Dendritic cell treated with granulocyte-macrophage colony-stimulating factor and Interleukin-4, amounts not matched to agents 40 ng/mL and 50 ng/mL, for 4 days (primary cell): ENCODE results near the gene POFUT1.
"Not testable (repeated sequence)": the region's sequence is repeated elsewhere in the genome, so short reads cannot be mapped to it uniquely, and the experiment has no call there.

Experiments
- H3K27ac Mint-ChIP-seq: one replicate; pipeline ENCODE4 v1.8.0; 2022; ENCODE audit warnings: mild to moderate bottlenecking, mixed read lengths
- H3K27me3 Mint-ChIP-seq: one replicate; pipeline ENCODE4 v1.8.0; 2022; ENCODE audit warnings: mild to moderate bottlenecking, mixed read lengths
- H3K36me3 Mint-ChIP-seq: one replicate; pipeline ENCODE4 v1.8.0; 2022; ENCODE audit warnings: low read depth, mixed read lengths
- H3K4me1 Mint-ChIP-seq: one replicate; pipeline ENCODE4 v1.8.0; 2022; ENCODE audit warnings: low read depth, mixed read lengths
- H3K4me3 Mint-ChIP-seq: one replicate; pipeline ENCODE4 v1.8.0; 2022; ENCODE audit warnings: mild to moderate bottlenecking, moderate library complexity, mixed read lengths
- H3K9me3 Mint-ChIP-seq: one replicate; pipeline ENCODE4 v1.8.0; 2022; ENCODE audit warnings: mixed read lengths
- intact Hi-C: fragments of 100-400 bp; cut with micrococcal nuclease; formaldehyde crosslinking; loops from one replicate; pipeline ENCODE4 v1.15.0; 2022

Gene POFUT1

DNA sequence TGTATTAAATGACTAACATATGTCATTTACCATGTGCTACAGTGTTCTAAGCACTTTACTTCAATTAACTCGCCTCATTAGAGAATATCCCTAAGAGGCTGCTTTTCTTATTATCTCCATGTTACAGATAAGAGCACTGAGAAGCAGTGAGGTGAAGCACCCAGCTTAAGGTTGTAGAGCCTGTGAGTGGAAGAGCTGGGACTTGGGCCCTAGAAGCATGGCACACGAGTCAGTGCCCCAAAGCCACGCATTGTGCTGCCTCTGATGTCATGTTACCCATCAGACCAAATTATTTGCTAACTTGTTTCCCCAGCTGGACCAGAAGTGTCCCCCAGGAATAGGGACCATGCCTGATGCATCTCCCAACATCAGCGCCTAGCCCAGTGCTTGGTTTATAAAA is 34.1 kb downstream of the POFUT1 start:
- Mint-ChIP-seq H3K27me3 (no peaks in the 10 kb centered on the region), H3K36me3 (peaks cover 5% of the 10 kb centered on the region), H3K9me3 (no peaks in the 10 kb centered on the region), H3K4me1 (peaks cover 16% of the 10 kb centered on the region), H3K4me3 (no peak overlapping the region), H3K27ac (no peak overlapping the region)
- intact Hi-C loops: no loop called here

DNA sequence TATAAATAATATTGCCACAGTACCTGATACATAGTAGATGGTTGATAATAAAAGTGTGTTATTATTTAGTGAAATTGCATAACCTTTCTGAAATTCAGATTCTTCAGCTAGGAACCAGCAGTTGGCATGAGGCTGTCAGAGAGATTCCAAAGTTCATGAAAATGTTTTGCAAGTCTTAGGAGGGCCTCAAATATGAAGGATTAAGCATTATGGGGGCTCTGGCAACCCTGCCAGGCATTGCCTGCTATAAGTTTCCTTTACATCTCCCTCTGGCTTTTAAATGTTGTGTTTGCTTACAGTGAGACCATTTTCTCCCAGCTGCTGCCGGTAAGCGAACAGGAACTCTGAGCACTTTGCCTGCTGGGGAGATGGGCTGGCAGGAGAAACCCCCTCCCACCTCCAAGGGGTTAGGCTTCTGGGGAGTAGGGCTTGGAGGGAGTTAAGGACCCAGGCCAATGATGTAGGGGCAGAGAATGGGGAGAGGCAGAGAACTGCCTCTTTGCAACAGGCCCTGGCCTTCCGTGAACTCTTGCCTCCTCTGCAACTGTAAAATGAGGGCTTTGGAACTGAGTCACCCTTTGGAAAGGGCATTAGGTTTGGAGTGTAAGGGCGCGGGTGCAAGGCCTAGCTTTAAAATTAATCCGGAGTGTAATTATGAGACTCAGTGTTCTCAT is 36.6 kb downstream of the POFUT1 start:
- intact Hi-C loops: no loop called here
- no peak overlapping the region for H3K4me3 Mint-ChIP-seq
- H3K9me3 Mint-ChIP-seq: no peaks in the 10 kb centered on the region
- peaks cover 18% of the 10 kb centered on the region for H3K4me1 Mint-ChIP-seq
- no peak overlapping the region for H3K27ac Mint-ChIP-seq
- H3K36me3 Mint-ChIP-seq: no peaks in the 10 kb centered on the region
- H3K27me3 Mint-ChIP-seq: no peaks in the 10 kb centered on the region

DNA sequence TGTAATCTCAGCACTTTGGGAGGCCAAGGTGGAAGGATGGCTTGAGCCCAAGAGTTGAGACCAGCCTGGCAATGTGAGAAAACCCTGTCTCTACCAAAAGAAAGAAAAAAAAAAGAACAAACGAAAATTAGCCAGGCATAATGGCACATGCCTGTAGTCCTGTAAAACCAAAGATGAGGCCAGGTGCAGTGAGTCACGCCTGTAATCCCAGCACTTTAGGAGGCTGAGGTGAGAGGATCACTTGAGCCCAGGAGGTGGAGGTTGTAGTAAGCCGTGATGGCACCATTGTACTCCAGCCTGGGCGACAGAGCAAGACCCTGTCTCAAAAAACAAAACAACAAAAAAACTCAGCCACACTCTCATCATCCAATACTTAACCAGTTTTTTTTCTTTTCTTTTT is 37.3 kb downstream of the POFUT1 start:
- intact Hi-C loops: no loop called here
- Mint-ChIP-seq H3K4me3 (no peak overlapping the region), H3K27ac (no peak overlapping the region), H3K4me1 (peaks cover 15% of the 10 kb centered on the region), H3K9me3 (no peaks in the 10 kb centered on the region), H3K27me3 (no peaks in the 10 kb centered on the region), H3K36me3 (no peaks in the 10 kb centered on the region)

DNA sequence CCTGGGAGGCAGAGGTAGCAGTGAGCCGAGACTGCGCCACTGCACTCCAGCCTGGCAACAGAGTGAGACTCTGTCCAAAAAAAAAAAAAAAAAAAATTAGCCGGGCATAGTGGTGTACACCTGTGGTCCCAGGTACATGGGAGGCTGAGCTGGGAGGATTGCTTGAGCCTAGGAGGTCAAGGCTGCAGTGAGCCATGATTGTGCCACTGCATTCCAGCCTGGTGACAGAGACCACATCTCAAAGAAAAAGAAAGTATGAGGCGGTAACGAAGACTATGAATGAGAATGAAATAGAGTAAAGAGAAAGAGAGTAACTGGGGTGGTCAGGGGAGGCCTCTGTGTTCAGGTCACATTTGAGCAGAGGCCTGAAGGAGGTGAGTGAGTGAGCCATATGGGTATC is 38.5 kb downstream of the POFUT1 start:
- H3K4me3 Mint-ChIP-seq, H3K9me3 Mint-ChIP-seq, intact Hi-C loops, H3K27me3 Mint-ChIP-seq, H3K4me1 Mint-ChIP-seq, H3K27ac Mint-ChIP-seq, H3K36me3 Mint-ChIP-seq: not testable (repeated sequence)

DNA sequence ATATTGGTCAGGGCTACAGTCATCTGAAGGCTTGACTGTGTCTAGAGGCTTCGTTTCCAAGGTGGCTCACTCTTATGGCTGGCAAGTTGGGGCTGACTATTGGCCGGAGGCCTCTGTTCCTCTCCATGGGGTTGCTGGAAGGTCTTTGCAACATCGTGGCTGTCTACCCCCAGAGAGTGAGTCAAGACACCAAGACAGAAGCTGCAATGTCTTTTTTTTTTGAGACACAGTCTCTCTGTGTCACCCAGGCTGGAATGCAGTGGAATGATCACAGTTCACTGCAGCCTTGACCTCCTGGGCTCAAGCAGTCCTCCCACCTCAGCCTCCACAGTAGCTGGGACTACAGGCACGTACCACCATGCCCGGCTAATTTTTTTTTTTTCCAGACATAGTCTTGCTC is 40.4 kb downstream of the POFUT1 start:
- H3K27ac Mint-ChIP-seq: no peak overlapping the region
- no peak overlapping the region for H3K4me3 Mint-ChIP-seq
- no peaks in the 10 kb centered on the region for H3K9me3 Mint-ChIP-seq
- H3K27me3 Mint-ChIP-seq: peaks cover 2% of the 10 kb centered on the region
- H3K4me1 Mint-ChIP-seq: peaks cover 10% of the 10 kb centered on the region
- intact Hi-C loops: no loop called here
- H3K36me3 Mint-ChIP-seq: no peaks in the 10 kb centered on the region

DNA sequence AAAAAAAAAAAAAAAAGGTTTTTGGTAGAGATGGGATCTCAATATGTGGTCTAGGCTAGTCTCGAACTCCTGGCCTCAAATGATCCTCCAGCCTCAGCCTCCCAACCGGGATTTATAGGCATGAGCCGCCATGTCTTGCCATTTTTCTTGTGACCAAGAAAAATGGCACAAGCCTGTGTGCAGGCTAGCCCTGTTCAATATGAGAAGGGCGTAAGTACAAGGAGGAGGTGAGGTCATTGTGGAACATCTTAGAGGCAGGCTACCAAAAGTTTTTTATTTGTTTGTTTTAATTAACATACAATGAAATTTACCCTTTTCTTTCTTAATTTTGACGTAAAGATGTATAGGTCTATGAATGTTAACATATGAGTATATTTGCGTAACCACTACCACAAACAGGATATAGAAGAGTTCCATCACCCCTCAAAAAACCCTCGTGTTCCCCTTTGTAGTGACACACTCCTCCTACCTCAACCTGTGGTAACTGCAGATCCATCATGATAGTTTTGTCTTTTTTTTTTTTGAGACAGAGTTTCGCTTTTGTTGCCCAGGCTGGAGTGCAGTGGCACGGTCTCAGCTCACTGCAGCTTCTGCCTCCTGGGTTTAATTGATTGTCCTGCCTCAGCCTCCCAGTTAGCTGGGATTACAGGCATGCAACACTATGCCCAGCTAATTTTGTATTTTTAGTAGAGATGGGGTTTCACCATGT is 41.5 kb downstream of the POFUT1 start:
- peaks cover 2% of the 10 kb centered on the region for H3K27me3 Mint-ChIP-seq
- H3K4me1 Mint-ChIP-seq: peaks cover 10% of the 10 kb centered on the region
- H3K36me3 Mint-ChIP-seq: no peaks in the 10 kb centered on the region
- intact Hi-C loops: no loop called here
- no peak overlapping the region for H3K4me3 Mint-ChIP-seq
- no peaks in the 10 kb centered on the region for H3K9me3 Mint-ChIP-seq
- H3K27ac Mint-ChIP-seq: no peak overlapping the region

DNA sequence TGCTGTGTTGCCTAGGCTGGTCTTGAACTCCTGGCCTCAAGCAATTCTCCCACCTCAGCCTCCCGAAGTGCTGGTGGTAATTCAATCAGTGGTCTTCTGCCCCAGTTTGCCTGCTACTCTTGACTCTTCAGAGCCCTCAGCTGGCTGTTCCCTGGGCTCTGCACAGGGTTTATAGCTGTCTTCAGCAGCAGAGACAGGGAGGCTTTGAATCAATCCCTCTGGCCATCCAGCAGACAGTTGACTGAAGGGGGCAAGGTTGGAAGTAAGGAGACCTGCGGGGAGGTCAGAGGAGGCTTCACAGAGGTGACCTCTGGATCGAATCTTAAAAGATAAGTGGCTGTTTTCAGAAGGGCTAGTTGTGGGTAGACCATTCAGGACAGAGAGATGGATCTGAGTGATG is 43.8 kb downstream of the POFUT1 start:
- Mint-ChIP-seq H3K27ac (no peak overlapping the region), H3K4me3 (no peak overlapping the region), H3K27me3 (peaks cover 2% of the 10 kb centered on the region), H3K9me3 (no peaks in the 10 kb centered on the region), H3K4me1 (peaks cover 14% of the 10 kb centered on the region), H3K36me3 (no peaks in the 10 kb centered on the region)
- intact Hi-C loops: no loop called here

DNA sequence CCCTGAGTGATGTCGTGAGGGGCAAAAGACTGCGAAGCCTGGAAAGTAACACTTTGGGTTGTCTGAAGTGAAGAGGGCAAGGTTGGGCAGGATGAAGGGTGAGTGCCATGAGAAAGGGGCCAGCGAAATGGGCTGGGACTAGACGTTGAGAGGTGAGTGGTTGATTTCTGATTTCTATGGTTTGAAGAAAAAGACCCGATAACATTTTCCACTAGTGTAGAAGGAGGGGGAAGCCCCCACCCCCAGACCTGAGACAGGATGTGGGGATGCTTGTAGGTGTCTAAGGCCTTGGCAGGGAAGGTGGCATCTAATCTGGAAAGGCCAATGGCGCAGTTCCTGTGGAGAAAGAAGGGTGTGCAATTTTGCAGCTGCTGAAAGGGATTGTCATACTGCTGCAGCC is 44.5 kb downstream of the POFUT1 start:
- peaks cover 14% of the 10 kb centered on the region for H3K4me1 Mint-ChIP-seq
- peaks cover 2% of the 10 kb centered on the region for H3K27me3 Mint-ChIP-seq
- no peak overlapping the region for H3K27ac Mint-ChIP-seq
- H3K9me3 Mint-ChIP-seq: no peaks in the 10 kb centered on the region
- no peaks in the 10 kb centered on the region for H3K36me3 Mint-ChIP-seq
- no peak overlapping the region for H3K4me3 Mint-ChIP-seq
- intact Hi-C loops: no loop called here

DNA sequence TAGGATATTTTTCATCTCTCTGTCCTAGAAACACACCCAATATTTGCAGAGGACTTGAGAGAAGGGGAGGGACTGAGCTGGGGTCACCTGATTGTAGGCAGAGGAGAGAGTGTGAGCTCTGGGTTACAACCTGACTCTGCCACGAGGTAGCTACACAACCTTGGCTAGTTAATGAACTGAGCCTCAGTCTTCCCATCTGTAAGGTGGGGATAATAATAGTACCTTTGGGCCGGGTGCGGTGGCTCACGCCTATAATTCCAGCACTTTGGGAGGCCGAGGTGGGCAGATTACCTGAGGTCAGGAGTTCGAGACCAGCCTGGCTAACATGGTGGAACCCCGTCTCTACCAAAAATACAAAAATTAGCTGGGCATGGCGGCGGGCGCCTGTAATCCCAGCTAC is 53.3 kb downstream of the POFUT1 start:
- H3K9me3 Mint-ChIP-seq, H3K4me1 Mint-ChIP-seq, H3K27ac Mint-ChIP-seq, H3K4me3 Mint-ChIP-seq, intact Hi-C loops, H3K36me3 Mint-ChIP-seq, H3K27me3 Mint-ChIP-seq: not testable (repeated sequence)

DNA sequence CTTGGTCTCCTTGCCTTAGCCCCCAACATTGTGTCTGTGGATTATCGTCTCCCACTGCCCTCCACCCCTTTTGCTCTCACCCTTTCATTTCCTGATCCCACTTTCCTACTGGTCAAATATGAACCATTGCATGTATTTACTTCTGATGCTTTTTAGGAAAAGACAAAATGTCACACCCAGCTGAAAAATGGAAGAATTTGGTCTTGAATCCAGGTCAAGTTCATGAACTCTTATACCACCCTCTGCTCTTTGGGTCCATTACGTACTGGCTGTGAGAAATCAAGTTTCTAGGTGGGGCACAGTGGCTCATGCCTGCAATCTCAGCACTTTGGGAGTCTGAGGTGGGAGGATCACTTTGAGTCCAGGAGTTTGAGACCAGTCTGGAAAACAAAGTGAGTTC is 54.0 kb downstream of the POFUT1 start:
- intact Hi-C loops: no loop called here

DNA sequence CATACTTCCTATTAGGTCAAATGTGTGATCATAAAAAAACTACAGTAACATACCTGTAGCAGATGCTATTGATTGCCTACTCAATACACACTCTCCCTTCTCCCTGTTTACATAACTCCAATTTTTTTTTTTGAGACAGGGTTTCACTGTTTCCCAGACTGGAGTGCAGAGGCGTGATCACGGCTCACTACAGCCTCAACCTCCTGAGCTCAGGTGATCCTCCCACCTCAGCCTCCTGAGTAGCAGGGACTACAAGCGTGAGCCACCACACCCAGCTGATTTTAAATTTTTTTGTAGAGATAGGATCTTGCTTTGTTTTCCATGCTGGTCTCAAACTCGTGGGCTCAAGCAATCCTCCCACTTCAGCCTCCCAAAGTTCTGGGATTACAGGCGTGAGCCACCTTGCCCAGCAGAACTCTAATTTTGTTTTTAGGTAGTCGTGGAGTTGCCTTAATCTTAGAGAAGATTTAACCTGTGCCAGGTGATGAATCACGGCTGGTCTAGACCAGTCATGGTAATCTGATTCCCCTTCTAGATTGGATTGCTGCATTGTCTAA is 55.8 kb downstream of the POFUT1 start:
- Mint-ChIP-seq H3K4me1 (no peaks in the 10 kb centered on the region), H3K4me3 (no peak overlapping the region), H3K9me3 (no peaks in the 10 kb centered on the region), H3K27me3 (no peaks in the 10 kb centered on the region), H3K36me3 (no peaks in the 10 kb centered on the region), H3K27ac (no peak overlapping the region)
- intact Hi-C loops: no loop called here

More for the DNA sequence above, 54.0 kb downstream of the POFUT1 start:
- Mint-ChIP-seq H3K4me3 (no peak overlapping the region), H3K27me3 (no peaks in the 10 kb centered on the region), H3K36me3 (no peaks in the 10 kb centered on the region), H3K4me1 (no peaks in the 10 kb centered on the region), H3K9me3 (no peaks in the 10 kb centered on the region), H3K27ac (no peak overlapping the region)

DNA sequence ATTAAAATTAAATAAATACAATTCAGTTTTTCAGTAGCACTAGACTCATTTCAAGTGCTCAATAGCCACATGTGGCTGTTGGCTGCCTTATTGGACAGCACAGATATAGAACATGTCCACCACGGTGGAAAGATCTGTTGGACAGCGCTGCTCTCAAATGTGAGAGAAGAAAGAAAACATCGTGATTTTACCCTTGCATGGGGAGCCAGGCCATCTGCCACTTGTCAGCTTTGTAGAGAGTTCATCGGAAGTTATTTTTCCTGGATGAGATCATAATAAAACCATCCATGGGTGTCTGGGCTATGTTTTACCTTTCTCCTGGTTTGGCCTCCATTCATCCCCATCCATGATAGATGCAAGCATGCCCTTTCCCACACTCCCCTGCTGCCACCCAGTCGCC is 63.9 kb downstream of the POFUT1 start:
- Mint-ChIP-seq H3K27ac (no peak overlapping the region), H3K4me1 (peaks cover 10% of the 10 kb centered on the region), H3K27me3 (no peaks in the 10 kb centered on the region), H3K4me3 (no peak overlapping the region), H3K36me3 (no peaks in the 10 kb centered on the region), H3K9me3 (no peaks in the 10 kb centered on the region)
- intact Hi-C loops: no loop called here

DNA sequence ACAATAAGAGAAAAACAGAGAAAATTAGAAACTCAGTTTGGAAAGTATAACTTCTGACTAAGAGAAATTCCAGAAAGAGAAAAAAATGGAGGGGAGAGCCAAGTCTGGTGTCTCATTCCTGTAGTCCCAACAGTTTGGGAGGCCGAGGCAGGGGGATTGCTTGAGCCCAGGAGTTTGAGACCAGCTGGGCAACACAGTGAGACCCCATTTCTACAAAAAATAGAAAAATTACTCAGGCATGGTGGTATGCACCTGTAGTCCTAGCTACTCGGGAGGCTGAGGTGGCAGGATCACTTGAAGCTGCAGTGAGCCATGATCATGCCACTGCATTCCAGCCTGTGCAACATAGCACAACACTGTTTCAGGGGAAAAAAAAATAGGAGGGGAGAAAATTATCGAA is 66.7 kb downstream of the POFUT1 start:
- Mint-ChIP-seq H3K36me3 (no peaks in the 10 kb centered on the region), H3K9me3 (no peaks in the 10 kb centered on the region), H3K27me3 (no peaks in the 10 kb centered on the region), H3K4me1 (peaks cover 25% of the 10 kb centered on the region), H3K27ac (peak overlapping the region; percentile 6), H3K4me3 (no peak overlapping the region)
- intact Hi-C loops: no loop called here

DNA sequence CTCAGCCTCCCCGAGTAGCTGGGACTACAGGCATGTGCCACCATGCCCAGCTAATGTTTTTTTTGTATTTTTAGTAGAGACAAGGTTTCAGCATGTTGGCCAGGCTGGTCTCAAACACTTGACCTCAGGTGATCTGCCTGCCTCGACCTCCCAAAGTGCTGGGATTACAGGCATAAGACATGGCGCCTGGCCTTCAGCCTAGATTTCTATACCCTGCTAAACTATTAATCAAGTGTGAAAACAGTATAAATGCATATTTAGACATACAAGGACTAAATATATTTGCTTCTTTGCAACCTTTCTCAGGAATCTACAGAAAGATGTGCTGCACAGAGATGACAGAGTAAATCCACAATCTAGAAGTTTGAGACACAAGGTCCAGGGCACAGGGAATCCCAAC is 67.5 kb downstream of the POFUT1 start:
- H3K27ac Mint-ChIP-seq, intact Hi-C loops, H3K27me3 Mint-ChIP-seq, H3K4me3 Mint-ChIP-seq, H3K36me3 Mint-ChIP-seq, H3K9me3 Mint-ChIP-seq: not testable (repeated sequence)
- peaks cover 25% of the 10 kb centered on the region for H3K4me1 Mint-ChIP-seq
